Peyer's patch (tissue), 4 donors: Measurements from ENCODE around the gene MEF2C.

Experiments
- CTCF ChIP-seq, 6 experiments: fragments of 450-650 bp in 4 of 6; fragments of 200-600 bp in 2 of 6; sonication (generic) in 1 of 6; IDR thresholded peaks; one replicate each; pipeline ENCODE4 v1.5.1; 2017 to 2019; ENCODE audit warnings: antibody characterized with exemption in 6 of 6, mild to moderate bottlenecking in 3 of 6, moderate library complexity in 1 of 6
- POLR2A ChIP-seq, 2 donors: fragments of 450-650 bp; IDR thresholded peaks; one replicate each; pipeline ENCODE4 v1.5.1; 2017; ENCODE audit warnings: antibody characterized with exemption in 2 of 2, mild to moderate bottlenecking in 2 of 2, moderate library complexity in 2 of 2

GRCh38 chr5:88792144-88792840 lies 90.7 kb downstream of the MEF2C start:
- TF ChIP-seq POLR2A (IDR thresholded peaks at IDR 0.05): no peak
- no peak for TF ChIP-seq CTCF (IDR thresholded peaks at IDR 0.05)
